HFF-Myc (cell line): ENCODE measurements around the gene SF3B6.
A peak's percentile ranks its signal among the peaks of the same experiment; 100 is the strongest.

ENCODE experiments used
- DNase-seq: peaks from one replicate; pipeline ENCODE4 v3.0.0-alpha.2; 2011; ENCODE audit warnings: low read depth; ENCODE audit errors: extremely low read depth
- H3K4me3 ChIP-seq: replicated peaks from 2 replicates; pipeline ENCODE4 v1.5.1; 2011; ENCODE audit warnings: low read depth, mild to moderate bottlenecking, control low read depth, low read length
- TF ChIP-seq, protein P1 (sequence below): IDR thresholded peaks from 2 replicates; pipeline ENCODE4 v1.5.1; 2012; ENCODE audit warnings: mild to moderate bottlenecking, low read depth, low read length, control low read depth; ENCODE audit errors: missing control alignments

The SF3B6 gene

DNA sequence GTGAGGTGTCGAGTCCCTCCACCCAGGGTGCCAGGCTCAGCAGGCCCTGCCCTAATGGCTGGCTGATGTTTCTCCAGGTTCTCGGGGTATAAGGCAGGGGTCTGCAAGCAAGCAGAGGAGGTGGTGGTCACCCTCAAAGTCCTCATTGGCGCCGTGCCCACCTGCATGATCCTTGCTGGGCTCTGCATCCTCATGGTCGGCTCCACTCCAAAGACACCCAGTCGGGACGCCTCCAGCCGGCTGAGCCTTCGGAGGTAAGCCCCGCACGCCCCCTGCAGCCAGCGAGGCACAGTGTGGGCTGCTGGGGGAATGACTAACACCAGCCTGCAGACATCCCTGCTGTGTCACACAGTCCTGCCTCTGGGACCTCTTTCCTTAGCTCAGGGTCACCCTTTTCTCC, 52.1 kb downstream of the SF3B6 start:
- no peak overlapping the region for H3K4me3 ChIP-seq
- TF ChIP-seq, protein P1, sequence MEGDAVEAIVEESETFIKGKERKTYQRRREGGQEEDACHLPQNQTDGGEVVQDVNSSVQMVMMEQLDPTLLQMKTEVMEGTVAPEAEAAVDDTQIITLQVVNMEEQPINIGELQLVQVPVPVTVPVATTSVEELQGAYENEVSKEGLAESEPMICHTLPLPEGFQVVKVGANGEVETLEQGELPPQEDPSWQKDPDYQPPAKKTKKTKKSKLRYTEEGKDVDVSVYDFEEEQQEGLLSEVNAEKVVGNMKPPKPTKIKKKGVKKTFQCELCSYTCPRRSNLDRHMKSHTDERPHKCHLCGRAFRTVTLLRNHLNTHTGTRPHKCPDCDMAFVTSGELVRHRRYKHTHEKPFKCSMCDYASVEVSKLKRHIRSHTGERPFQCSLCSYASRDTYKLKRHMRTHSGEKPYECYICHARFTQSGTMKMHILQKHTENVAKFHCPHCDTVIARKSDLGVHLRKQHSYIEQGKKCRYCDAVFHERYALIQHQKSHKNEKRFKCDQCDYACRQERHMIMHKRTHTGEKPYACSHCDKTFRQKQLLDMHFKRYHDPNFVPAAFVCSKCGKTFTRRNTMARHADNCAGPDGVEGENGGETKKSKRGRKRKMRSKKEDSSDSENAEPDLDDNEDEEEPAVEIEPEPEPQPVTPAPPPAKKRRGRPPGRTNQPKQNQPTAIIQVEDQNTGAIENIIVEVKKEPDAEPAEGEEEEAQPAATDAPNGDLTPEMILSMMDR: peak; percentile 32
- no peak for DNase-seq

DNA sequence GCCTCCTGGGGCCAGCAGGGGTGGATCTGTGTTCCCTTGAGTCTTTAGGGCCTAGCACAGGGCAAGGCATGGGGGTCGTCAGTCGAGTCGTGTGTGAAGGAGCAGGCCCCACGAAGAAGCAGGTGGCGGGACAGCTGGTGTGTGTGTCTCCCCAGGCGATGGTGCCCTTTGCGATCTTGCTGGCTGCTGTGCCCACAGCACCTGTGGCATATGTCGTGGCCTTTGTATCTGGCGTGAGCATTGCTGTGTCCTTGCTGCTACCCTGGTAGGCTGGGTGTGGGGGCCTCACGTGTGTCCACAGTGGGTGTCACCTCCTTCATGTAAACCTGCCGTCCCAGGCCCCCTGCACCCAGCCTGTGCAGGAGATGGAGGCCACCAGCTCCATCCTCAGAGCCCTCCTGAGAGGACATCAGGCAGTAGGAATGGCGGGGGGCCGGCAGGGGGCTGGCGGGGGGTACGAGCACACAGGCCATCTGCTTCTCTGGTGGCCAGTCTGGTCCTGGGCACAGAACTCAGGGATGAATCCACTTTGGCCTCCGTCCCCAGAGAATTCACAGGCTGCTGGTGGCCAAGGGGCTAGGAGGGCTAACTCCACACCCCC, 53.1 kb downstream of the SF3B6 start:
- TF ChIP-seq, protein P1: no peak
- H3K4me3 ChIP-seq: no peak overlapping the region
- DNase-seq: no peak

DNA sequence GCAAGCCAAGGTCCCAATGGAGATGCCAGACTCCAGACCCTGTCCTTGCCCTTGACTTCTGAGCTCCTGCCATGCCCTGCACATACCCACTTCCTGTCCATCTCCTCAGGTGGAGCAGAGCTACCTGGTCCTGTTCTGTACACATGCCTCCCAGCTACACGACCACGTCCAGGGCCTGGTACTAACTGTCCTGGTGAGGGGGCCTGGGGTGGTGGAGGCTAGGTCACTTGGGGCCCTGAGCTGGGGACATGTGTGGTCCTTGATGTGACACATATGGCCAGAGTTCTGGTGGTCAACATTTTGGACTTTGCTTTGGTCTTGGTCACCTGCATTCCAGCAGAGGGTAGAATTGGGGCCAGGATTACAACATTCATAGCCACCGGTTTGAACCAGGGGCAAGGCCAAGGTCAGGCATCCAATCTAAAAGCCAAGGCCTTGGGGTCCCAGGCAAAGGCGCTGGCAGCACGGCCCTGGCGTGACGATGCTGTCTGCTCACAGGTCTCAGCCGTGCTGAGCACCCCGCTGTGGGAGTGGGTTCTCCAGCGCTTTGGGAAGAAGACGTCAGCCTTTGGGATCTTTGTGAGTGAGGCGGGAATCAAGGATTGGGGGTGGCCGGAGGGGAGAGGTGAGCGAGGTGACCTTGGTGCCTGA, 53.7 kb downstream of the SF3B6 start:
- TF ChIP-seq, protein P1: no peak
- DNase-seq: no peak
- no peak overlapping the region for H3K4me3 ChIP-seq

DNA sequence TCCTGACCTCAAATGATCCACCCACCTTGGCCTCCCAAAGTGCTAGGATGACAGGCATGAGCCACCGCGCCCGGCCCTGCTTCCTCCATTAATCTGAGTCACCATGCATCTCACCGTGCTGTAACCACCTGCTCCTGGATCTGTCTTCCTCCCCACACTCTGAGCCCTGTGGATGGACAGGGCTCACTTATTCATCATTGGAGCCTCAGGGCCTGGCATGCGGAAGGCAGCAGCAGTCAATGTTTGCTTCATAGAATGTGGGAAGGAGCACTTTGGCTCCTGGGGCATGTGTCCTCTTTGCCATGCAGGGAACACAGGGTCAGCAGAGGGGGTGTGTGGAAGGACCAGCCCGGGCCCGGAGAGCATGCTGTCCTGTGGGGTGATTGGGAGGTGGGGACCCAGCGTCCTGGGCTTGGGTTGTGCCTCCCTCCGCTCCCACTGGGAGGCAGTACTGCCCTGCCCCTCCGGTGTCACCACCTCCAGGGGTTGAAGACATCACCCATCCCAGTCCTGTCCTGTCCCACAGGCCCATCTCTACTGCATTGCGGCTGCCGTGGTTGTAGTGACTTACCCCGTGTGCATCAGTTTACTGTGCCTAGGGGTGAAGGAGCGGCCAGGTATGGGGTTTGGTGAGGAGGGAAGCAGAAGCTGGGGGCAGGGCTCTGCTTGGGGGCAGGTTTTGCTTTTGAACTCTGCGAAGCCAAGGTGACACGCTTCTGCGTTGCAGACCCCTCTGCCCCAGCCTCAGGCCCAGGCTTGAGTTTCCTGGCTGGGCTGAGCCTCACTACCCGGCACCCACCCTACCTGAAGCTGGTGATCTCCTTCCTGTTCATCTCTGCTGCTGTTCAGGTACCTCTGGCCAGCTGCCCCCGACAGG, 54.8 kb downstream of the SF3B6 start:
- H3K4me3 ChIP-seq: no peak overlapping the region
- TF ChIP-seq, protein P1: peak; percentile 43
- DNase-seq: no peak

DNA sequence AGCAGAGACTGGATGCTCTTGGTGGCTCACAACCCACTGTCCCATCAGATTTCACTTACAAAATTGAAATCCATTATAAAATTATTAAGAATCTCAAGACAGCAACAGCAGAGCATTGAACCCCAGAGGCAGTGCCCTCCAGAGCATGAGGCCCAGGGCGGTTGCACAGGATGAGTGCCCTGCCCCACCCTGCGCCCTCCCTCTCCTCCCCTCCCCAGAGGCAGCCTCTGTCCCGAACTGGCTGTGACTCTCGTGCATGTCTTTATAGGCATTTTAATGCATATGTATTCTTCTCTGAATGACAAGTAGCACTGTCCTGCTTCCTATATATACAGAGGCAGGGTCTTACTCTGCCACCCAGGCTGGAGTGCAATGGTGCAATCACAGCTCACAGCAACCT, 55.9 kb downstream of the SF3B6 start:
- H3K4me3 ChIP-seq: no peak overlapping the region
- TF ChIP-seq, protein P1: no peak
- no peak for DNase-seq

DNA sequence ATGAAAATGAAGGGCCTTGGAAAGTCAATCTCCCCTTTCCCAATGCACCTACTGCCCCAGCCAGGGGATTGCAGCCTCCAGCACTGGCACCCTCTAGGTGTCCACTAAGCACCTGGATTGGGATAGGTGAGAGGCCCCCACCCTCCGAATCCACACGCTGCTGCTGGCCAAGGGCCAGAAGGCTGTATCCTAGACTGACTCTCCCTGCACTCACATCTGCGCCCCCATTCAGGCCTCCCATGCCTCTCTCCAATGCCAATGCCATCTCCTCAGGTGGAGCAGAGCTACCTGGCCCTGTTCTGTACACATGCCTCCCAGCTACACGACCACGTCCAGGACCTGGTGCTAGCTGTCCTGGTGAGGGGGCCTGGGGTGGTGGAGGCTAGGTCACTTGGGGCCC, 56.4 kb downstream of the SF3B6 start:
- TF ChIP-seq, protein P1: no peak
- DNase-seq: no peak
- H3K4me3 ChIP-seq: no peak overlapping the region
